CD8-positive, alpha-beta memory T cell (primary cell): ENCODE results near the gene CNDP1. TPM values are rescaled to one million over a fixed set of nuclear protein-coding genes. Genes with fewer than 3 reads are reported as not detected.

Source experiments
- CTCF ChIA-PET: fragments of 350-600 bp; sonication (Branson Sonifier 250); formaldehyde crosslinking; loops from one replicate; lab custom pipeline; 2021; ENCODE audit warnings: antibody characterized with exemption; lab: Charles Lee
- POLR2A ChIA-PET: fragments of 350-600 bp; sonication (Branson Sonifier 250); formaldehyde crosslinking; loops from one replicate; lab custom pipeline; 2021; ENCODE audit warnings: antibody characterized with exemption; lab: Charles Lee
- DNase-seq, 5 donors: peaks; one replicate each; pipeline versions ENCODE4 v3.0.0 to v3.0.0-alpha.2; 2020 to 2022; ENCODE audit warnings: mixed read lengths in 1 of 5
- H3K27ac ChIP-seq: one replicate; pipeline ENCODE4 v1.7.0; 2013; ENCODE audit warnings: low read depth, mild to moderate bottlenecking, low read length, moderate library complexity
- H3K27me3 ChIP-seq: 2 replicates; pipeline ENCODE4 v1.7.0; 2013; ENCODE audit warnings: low read length, mild to moderate bottlenecking; ENCODE audit not compliant: insufficient read depth, poor library complexity, severe bottlenecking
- H3K36me3 ChIP-seq: 2 replicates; pipeline ENCODE4 v1.7.0; 2013; ENCODE audit warnings: mild to moderate bottlenecking, low read length, moderate library complexity; ENCODE audit not compliant: insufficient read depth
- H3K4me1 ChIP-seq: 2 replicates; pipeline ENCODE4 v1.7.0; 2013; ENCODE audit warnings: mild to moderate bottlenecking, low read length, moderate library complexity; ENCODE audit not compliant: insufficient read depth
- H3K4me3 ChIP-seq: 2 replicates; pipeline ENCODE4 v1.7.0; 2013; ENCODE audit warnings: mild to moderate bottlenecking, low read length
- H3K9me3 ChIP-seq: 2 replicates; pipeline ENCODE4 v1.7.0; 2013; ENCODE audit warnings: mild to moderate bottlenecking, low read length
- H3K27ac Mint-ChIP-seq, 8 donors: one replicate each; pipeline ENCODE4 v1.8.0; 2020 to 2021; ENCODE audit warnings: mixed read lengths in 8 of 8, mild to moderate bottlenecking in 6 of 8, inconsistent platforms in 3 of 8, moderate library complexity in 3 of 8
- H3K27me3 Mint-ChIP-seq, 2 donors: one replicate each; pipeline ENCODE4 v1.8.0; 2020 to 2021; ENCODE audit warnings: mixed read lengths in 2 of 2, mild to moderate bottlenecking in 1 of 2, moderate library complexity in 1 of 2
- H3K36me3 Mint-ChIP-seq, 3 donors: one replicate each; pipeline ENCODE4 v1.8.0; 2020 to 2021; ENCODE audit warnings: mixed read lengths in 3 of 3, inconsistent platforms in 1 of 3, mild to moderate bottlenecking in 1 of 3
- H3K4me1 Mint-ChIP-seq, 3 donors: one replicate each; pipeline ENCODE4 v1.8.0; 2020 to 2021; ENCODE audit warnings: mixed read lengths in 3 of 3, inconsistent platforms in 1 of 3, mild to moderate bottlenecking in 1 of 3
- H3K4me3 Mint-ChIP-seq, 7 donors: one replicate each; pipeline ENCODE4 v1.8.0; 2020 to 2021; ENCODE audit warnings: mixed read lengths in 7 of 7, mild to moderate bottlenecking in 6 of 7, moderate library complexity in 4 of 7, inconsistent platforms in 2 of 7
- H3K9me3 Mint-ChIP-seq, 5 donors: one replicate each; pipeline ENCODE4 v1.8.0; 2020 to 2022; ENCODE audit warnings: mixed read lengths in 5 of 5, mild to moderate bottlenecking in 3 of 5, moderate library complexity in 2 of 5, inconsistent platforms in 1 of 5
- polyA plus RNA-seq: library from polyadenylated mRNA; unstranded; fragments of 300-500 nt; fragmentation: Illumina TruSeq; gene quantifications from one replicate; pipeline ENCODE4 v1.2.3, GENCODE V29; 2021
- total RNA-seq, 2 experiments: library from RNA; stranded (reverse); gene quantifications; one replicate each; pipeline ENCODE4 v1.2.3, GENCODE V29; 2021

Gene CNDP1
- total and polyA plus RNA-seq, 3 experiments from 2014 or later = 0.09 TPM; not detected in 2

DNA sequence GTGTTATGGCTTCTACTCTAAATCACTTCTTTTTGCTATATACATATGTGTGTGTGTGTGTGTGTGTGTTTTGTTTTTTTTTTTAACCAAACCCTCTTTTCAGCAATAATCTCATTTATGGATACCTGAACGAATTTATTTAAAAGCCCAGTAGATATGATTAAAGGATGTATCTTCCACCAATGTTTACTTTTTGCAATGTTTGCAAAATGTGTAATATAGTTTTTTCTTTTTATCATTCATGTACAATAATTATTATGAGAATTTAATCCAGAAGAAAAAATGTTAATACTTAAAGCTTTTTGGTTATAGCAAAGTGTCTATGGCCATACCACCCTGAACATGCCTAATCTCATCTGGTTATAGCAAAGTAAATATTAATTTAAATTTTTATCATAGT lies 39.8 kb upstream of the CNDP1 start:
- H3K27me3 ChIP-seq = no peaks in the 10 kb centered on the region
- peaks cover 0 to 17% (median 0%) of the 10 kb centered on the region in 3 donors for H3K36me3 Mint-ChIP-seq
- H3K4me1 Mint-ChIP-seq = peaks cover 31 to 46% (median 38%) of the 10 kb centered on the region in 3 donors
- peaks cover 0 to 2% of the 10 kb centered on the region in 2 donors for H3K27me3 Mint-ChIP-seq
- POLR2A ChIA-PET = interaction anchor here (2.0 kb wide), 1 partner anchor 141 kb away, joined by 7 read pairs; no protein-coding TSS in a partner anchor
- CTCF ChIA-PET = interaction anchor here (1.4 to 7.7 kb wide), 6 partner anchors 9 to 296 kb away, joined by 3 to 156 read pairs (median 8); no protein-coding TSS in a partner anchor
- peak overlapping the region in 7 of 8 donors; percentile 4 to 97 (median 66) for H3K27ac Mint-ChIP-seq
- no peak for DNase-seq
- no peak overlapping the region for H3K4me3 ChIP-seq
- no peaks in the 10 kb centered on the region for H3K9me3 Mint-ChIP-seq
- H3K36me3 ChIP-seq = no peaks in the 10 kb centered on the region
- no peaks in the 10 kb centered on the region for H3K9me3 ChIP-seq
- peaks cover 25% of the 10 kb centered on the region for H3K4me1 ChIP-seq
- H3K4me3 Mint-ChIP-seq = peak overlapping the region; percentile 11 to 96 (median 52)
- no peak overlapping the region for H3K27ac ChIP-seq

DNA sequence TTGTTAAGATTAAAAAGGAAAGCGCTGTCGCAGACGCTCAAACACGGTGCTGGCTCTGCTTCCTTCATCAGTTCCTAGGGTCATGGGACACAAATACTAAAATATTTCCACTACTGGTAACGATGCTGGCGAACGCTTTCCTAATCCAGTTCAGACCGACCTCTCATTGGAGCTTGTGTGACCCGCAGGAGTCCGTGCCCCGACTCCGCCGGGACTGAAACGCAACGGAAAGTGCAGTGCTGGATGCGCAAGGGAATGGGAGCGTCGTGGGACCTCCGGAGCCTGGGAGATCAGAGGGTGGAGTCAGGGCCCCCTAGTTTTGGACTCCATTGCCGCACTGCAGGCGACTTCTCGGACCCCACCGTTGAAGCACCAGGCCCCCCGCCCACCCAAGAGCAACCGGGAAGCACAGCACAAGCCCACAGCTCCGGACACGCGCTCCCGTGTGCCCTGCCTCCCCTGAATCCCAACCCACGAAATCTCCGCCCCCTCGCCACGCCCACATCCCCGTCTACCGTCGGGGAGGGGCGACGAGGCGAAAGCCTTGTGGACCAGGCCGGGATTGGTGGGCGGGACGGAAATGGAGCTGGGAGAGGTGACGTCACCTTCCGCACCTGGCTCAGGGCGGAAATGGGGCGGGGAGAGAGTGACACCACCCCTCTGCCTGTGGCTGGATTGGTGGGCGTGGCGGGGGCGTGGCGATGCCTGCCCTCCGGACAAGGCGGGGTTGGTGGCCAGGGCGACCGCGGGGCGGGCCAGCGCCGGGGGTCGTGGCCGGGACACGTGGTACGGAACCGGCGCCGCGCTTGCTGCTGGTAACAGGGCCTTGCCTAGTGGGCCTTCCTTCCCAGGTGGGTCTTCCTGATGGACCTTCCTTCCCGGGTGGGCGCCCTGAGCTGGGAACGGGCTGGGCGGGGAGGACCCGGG lies 38.5 kb upstream of the CNDP1 start, which contains the start of gene CNDP2:
TSS of gene CNDP2 (plus strand) at position 783 of the 927 bp plus-strand sequence. CDS start 3,611 bp downstream, outside the sequence.
- peak within 1 kb of the TSS; percentile 86 for H3K27ac ChIP-seq
- no peaks in the 10 kb centered on the region for H3K9me3 Mint-ChIP-seq
- H3K27me3 Mint-ChIP-seq = peaks cover 0 to 2% of the 10 kb centered on the region in 2 donors
- H3K9me3 ChIP-seq = no peaks in the 10 kb centered on the region
- H3K36me3 Mint-ChIP-seq = peaks cover 0 to 25% (median 0%) of the 10 kb centered on the region in 3 donors
- H3K4me1 ChIP-seq = peaks cover 37% of the 10 kb centered on the region
- H3K27me3 ChIP-seq = no peaks in the 10 kb centered on the region
- H3K36me3 ChIP-seq = no peaks in the 10 kb centered on the region
- POLR2A ChIA-PET = interaction anchor here (1.0 to 2.0 kb wide), 6 partner anchors 23 to 143 kb away, joined by 3 to 11 read pairs (median 4); no protein-coding TSS in a partner anchor
- peak within 1 kb of the TSS; percentile 77 for H3K4me3 ChIP-seq
- DNase-seq = peak; percentile 97 to 99 (median 99)
- CTCF ChIA-PET = interaction anchor here (1.0 to 7.7 kb wide), 7 partner anchors 56 to 154 kb away, joined by 3 to 156 read pairs (median 5); no protein-coding TSS in a partner anchor
- peaks cover 41 to 59% (median 50%) of the 10 kb centered on the region in 3 donors for H3K4me1 Mint-ChIP-seq
- H3K27ac Mint-ChIP-seq = peak within 1 kb of the TSS; percentile 94 to 99 (median 98)
- H3K4me3 Mint-ChIP-seq = peak within 1 kb of the TSS; percentile 92 to 97 (median 96)

DNA sequence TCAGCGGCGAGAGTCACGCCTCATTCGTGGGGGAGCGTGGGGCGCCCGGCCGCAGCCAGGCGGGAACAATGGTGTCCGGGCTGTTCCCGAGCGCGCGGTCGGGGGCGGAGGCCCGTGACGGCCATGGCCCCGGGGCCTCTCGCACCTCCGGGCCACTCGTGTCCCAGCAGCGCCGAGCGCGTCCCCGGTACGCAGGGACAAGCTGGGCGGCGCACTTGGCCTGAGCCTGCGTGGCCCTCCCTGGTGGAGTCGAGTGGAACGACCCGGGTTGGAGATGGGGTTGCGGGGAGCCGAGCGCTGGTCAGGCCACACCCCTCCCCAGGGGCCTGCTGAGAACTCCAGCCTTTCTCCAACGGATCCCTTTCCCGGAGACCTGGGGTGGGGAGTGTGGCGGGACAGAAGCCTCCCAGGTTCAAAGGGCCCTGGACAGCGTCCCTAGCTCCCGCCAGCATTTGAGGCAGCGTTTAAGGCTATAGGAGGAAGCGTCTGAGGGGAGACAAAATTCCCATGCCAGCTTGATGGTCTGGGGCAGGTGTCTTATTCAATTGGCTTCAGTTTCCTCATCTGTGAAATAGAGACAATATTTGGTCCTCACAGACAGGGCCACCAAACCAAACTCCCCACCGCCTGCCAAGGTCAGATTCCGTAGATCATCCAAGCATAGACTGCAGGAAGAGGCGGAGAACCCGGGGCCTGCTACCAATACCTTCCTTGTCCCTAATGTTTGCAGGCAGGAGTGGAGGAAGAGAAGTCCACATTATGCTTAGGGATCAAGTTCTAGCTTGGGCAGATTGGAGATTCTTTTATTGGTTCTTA lies 37.6 kb upstream of the CNDP1 start:
- H3K36me3 Mint-ChIP-seq = peaks cover 0 to 33% (median 3%) of the 10 kb centered on the region in 3 donors
- H3K27me3 ChIP-seq = no peaks in the 10 kb centered on the region
- peaks cover 40% of the 10 kb centered on the region for H3K4me1 ChIP-seq
- DNase-seq = peak in 3 of 5 donors; percentile 20 to 67 (median 38)
- peak overlapping the region; percentile 76 to 99 (median 98) for H3K27ac Mint-ChIP-seq
- H3K9me3 ChIP-seq = no peaks in the 10 kb centered on the region
- ChIA-PET CTCF (interaction anchor here (1.1 to 7.7 kb wide), 4 partner anchors 102 to 155 kb away, joined by 3 to 156 read pairs (median 7); no protein-coding TSS in a partner anchor), POLR2A (interaction anchor here (1.0 to 2.0 kb wide), 5 partner anchors 22 to 144 kb away, joined by 3 to 11 read pairs (median 4); no protein-coding TSS in a partner anchor)
- peak overlapping the region; percentile 77 for H3K4me3 ChIP-seq
- H3K27ac ChIP-seq = peak overlapping the region; percentile 86
- peaks cover 6% of the 10 kb centered on the region for H3K36me3 ChIP-seq
- H3K9me3 Mint-ChIP-seq = no peaks in the 10 kb centered on the region
- H3K4me1 Mint-ChIP-seq = peaks cover 46 to 67% (median 57%) of the 10 kb centered on the region in 3 donors
- peaks cover 0 to 2% of the 10 kb centered on the region in 2 donors for H3K27me3 Mint-ChIP-seq
- peak overlapping the region; percentile 92 to 97 (median 96) for H3K4me3 Mint-ChIP-seq

DNA sequence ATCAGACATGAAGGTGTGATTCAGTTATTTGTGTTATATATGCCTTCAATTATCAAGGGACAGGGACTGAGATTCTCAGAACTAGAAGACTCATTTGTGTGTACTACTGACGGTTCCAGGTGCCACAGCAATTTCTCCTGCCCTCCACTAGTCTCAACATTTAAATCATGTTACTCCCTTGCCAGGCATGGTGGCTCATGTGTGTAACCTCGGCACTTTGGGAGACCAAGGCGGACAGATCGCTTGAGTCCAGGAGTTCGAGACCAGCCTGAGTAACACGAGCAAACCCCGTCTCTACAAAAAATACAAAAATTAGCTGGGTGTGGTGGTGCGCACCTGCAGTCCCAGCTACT lies 37.0 kb upstream of the CNDP1 start:
- H3K36me3 ChIP-seq = peaks cover 9% of the 10 kb centered on the region
- H3K9me3 ChIP-seq = no peaks in the 10 kb centered on the region
- H3K27ac Mint-ChIP-seq = peak overlapping the region; percentile 71 to 99 (median 86)
- H3K27me3 ChIP-seq = no peaks in the 10 kb centered on the region
- peaks cover 0 to 2% of the 10 kb centered on the region in 2 donors for H3K27me3 Mint-ChIP-seq
- no peaks in the 10 kb centered on the region for H3K9me3 Mint-ChIP-seq
- DNase-seq = no peak
- H3K27ac ChIP-seq = peak overlapping the region; percentile 86
- H3K4me3 Mint-ChIP-seq = peak overlapping the region; percentile 77 to 97 (median 96)
- H3K4me3 ChIP-seq = peak overlapping the region; percentile 77
- H3K36me3 Mint-ChIP-seq = peaks cover 0 to 38% (median 3%) of the 10 kb centered on the region in 3 donors
- ChIA-PET POLR2A (no interaction called here), CTCF (interaction anchor here (7.7 kb wide), 1 partner anchor 143 kb away, joined by 156 read pairs; no protein-coding TSS in a partner anchor)
- H3K4me1 ChIP-seq = peaks cover 40% of the 10 kb centered on the region
- peaks cover 48 to 71% (median 57%) of the 10 kb centered on the region in 3 donors for H3K4me1 Mint-ChIP-seq

DNA sequence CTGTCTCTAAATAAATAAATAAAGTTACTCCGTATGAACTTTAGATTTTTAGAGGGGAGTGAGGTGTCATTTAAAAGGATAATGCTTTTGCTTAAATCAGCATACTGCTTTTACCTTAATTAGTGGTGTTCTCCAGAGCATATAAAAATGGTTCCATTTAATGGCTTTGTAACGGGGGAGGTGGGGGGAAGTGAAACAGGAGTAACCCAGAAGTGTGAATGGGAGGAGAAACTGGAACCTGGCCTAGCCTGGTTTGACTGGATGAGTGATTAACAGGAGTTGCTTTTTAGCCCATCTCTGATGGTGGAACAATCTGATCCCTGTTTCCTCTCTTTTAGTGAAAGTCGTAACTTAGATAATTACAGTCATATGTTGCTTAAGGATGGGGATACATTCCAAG lies 36.5 kb upstream of the CNDP1 start:
- peak overlapping the region; percentile 77 to 97 (median 96) for H3K4me3 Mint-ChIP-seq
- peak overlapping the region; percentile 84 to 99 (median 88) for H3K27ac Mint-ChIP-seq
- ChIA-PET POLR2A (interaction anchor here (1.1 kb wide), 1 partner anchor 99 kb away, joined by 5 read pairs; no protein-coding TSS in a partner anchor), CTCF (interaction anchor here (7.7 kb wide), 1 partner anchor 143 kb away, joined by 156 read pairs; no protein-coding TSS in a partner anchor)
- Histone ChIP-seq H3K36me3 (peaks cover 13% of the 10 kb centered on the region), H3K27me3 (no peaks in the 10 kb centered on the region), H3K9me3 (no peaks in the 10 kb centered on the region), H3K27ac (no peak overlapping the region), H3K4me3 (no peak overlapping the region), H3K4me1 (peaks cover 40% of the 10 kb centered on the region)
- H3K27me3 Mint-ChIP-seq = peaks cover 0 to 2% of the 10 kb centered on the region in 2 donors
- DNase-seq = no peak
- H3K4me1 Mint-ChIP-seq = peaks cover 52 to 75% (median 57%) of the 10 kb centered on the region in 3 donors
- peaks cover 0 to 43% (median 7%) of the 10 kb centered on the region in 3 donors for H3K36me3 Mint-ChIP-seq
- H3K9me3 Mint-ChIP-seq = no peaks in the 10 kb centered on the region

DNA sequence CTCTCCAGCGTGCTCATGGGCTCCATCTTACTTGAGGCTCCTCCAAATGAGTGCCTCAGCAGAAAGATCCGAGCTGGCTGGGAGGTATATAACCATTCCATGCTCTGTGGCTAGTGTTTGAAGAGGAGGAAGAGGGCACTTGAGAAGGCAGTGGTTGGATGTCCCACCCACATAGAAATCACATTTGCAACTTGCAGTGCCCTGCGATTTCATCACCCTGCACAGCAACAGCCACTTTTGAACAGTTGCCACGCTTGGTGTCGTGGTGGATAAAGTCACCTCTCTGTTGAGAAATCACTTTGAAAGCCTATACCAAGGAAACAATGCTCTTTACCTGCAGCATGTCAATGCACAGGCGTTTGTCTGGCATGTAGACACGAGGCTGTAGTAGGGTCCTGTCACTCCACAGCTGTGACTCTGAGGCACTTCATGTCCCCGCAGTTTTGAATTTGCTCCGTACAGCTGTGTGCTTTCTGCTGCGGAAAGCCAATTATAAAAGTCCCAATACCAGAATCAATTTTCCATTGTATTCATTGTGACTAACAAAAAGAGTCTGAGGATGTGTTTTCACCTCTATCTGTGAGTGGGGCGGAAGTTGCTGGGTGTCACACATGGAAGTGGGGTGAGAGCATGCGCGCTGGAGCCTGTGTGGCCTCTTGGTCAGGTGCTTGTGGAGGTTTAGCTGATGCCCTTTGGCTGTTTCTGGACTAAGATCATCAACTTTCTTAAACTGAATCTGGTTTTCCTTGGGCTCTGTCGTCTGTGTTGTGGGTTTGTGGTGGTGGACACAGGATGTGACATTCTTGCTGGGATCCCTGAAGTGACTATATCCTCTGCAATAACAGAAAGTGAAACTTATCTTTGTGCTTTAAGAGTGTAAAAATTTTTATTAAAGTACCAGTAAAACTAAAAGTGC lies 35.3 kb upstream of the CNDP1 start:
- H3K36me3 Mint-ChIP-seq = peaks cover 4 to 54% (median 11%) of the 10 kb centered on the region in 3 donors
- peaks cover 56 to 73% (median 64%) of the 10 kb centered on the region in 3 donors for H3K4me1 Mint-ChIP-seq
- DNase-seq = peak; percentile 67 to 87 (median 75)
- Histone ChIP-seq H3K9me3 (no peaks in the 10 kb centered on the region), H3K4me3 (peak overlapping the region; percentile 69), H3K36me3 (peaks cover 21% of the 10 kb centered on the region), H3K27ac (peak overlapping the region; percentile 78), H3K27me3 (no peaks in the 10 kb centered on the region), H3K4me1 (peaks cover 40% of the 10 kb centered on the region)
- H3K9me3 Mint-ChIP-seq = no peaks in the 10 kb centered on the region
- ChIA-PET CTCF (interaction anchor here (1.1 to 7.7 kb wide), 3 partner anchors 12 to 144 kb away, joined by 3 to 156 read pairs (median 10); no protein-coding TSS in a partner anchor), POLR2A (interaction anchor here (0.6 to 1.1 kb wide), 4 partner anchors 98 to 126 kb away, joined by 3 to 5 read pairs (median 4); no protein-coding TSS in a partner anchor)
- peaks cover 0 to 2% of the 10 kb centered on the region in 2 donors for H3K27me3 Mint-ChIP-seq
- peak overlapping the region; percentile 92 to 96 (median 94) for H3K4me3 Mint-ChIP-seq
- H3K27ac Mint-ChIP-seq = peak overlapping the region; percentile 94 to 100 (median 99)
